ENCODE data around the gene PTGER1. TPM values are rescaled to one million over a fixed set of nuclear protein-coding genes. Genes with fewer than 3 reads are reported as not detected.

The PTGER1 gene
- not detected for polyA plus RNA-seq (2012; ENCODE audit: insufficient read depth, insufficient read length)

- no peak for DNase-seq (ENCODE audit: low read depth, low spot score)
- no peak within 1 kb of the TSS for H3K4me3 ChIP-seq (ENCODE audit: low read length)
Observed at GRCh38 chr19:14475251-14476073, at the start of gene PTGER1. Gene PTGER1 (minus strand): TSS chr19:14475354. CDS start chr19:14474320, 1,034 bp downstream.

- no peak overlapping the region for H3K4me3 ChIP-seq (ENCODE audit: low read length)
- DNase-seq (ENCODE audit: low read depth, low spot score), result no peak
Observed at GRCh38 chr19:14520543-14520942, 45.4 kb upstream of the PTGER1 start.

GRCh38 chr19:14519860-14520407 lies 44.8 kb upstream of the PTGER1 start:
- H3K4me3 ChIP-seq (ENCODE audit: low read length), result no peak overlapping the region
- DNase-seq (ENCODE audit: low read depth, low spot score), result peak; percentile 46

GRCh38 chr19:14519245-14519859 lies 44.2 kb upstream of the PTGER1 start:
- H3K4me3 ChIP-seq (ENCODE audit: low read length), result peak overlapping the region; percentile 64

GRCh38 chr19:14517840-14518505 lies 42.8 kb upstream of the PTGER1 start, which contains the start of gene DNAJB1:
Gene DNAJB1 (minus strand): TSS chr19:14518397. CDS start chr19:14518349, 48 bp downstream.
- peak within 1 kb of the TSS; percentile 91 for H3K4me3 ChIP-seq (ENCODE audit: low read length)
- no peak for DNase-seq (ENCODE audit: low read depth, low spot score)

More at GRCh38 chr19:14519245-14519859, 44.2 kb upstream of the PTGER1 start:
- DNase-seq (ENCODE audit: low read depth, low spot score), result no peak

GRCh38 chr19:14517446-14517839 lies 42.3 kb upstream of the PTGER1 start:
- DNase-seq (ENCODE audit: low read depth, low spot score), result no peak
- peak overlapping the region; percentile 91 for H3K4me3 ChIP-seq (ENCODE audit: low read length)

- DNase-seq (ENCODE audit: low read depth, low spot score), result no peak
- H3K4me3 ChIP-seq (ENCODE audit: low read length), result peak overlapping the region; percentile 91
Observed at GRCh38 chr19:14516746-14517438, 41.7 kb upstream of the PTGER1 start.

- H3K4me3 ChIP-seq (ENCODE audit: low read length), result peak overlapping the region; percentile 91; the same call in 1 of the 2 replicates
- DNase-seq (ENCODE audit: low read depth, low spot score), result no peak
Observed at GRCh38 chr19:14516048-14516534, 40.9 kb upstream of the PTGER1 start.

- H3K4me3 ChIP-seq (ENCODE audit: low read length), result no peak overlapping the region
Observed at GRCh38 chr19:14515501-14516047, 40.4 kb upstream of the PTGER1 start.

GRCh38 chr19:14514215-14514863 lies 39.2 kb upstream of the PTGER1 start:
- H3K4me3 ChIP-seq (ENCODE audit: low read length), result no peak overlapping the region
- DNase-seq (ENCODE audit: low read depth, low spot score), result no peak

More at GRCh38 chr19:14515501-14516047, 40.4 kb upstream of the PTGER1 start:
- DNase-seq (ENCODE audit: low read depth, low spot score), result no peak

GRCh38 chr19:14512406-14512961 lies 37.3 kb upstream of the PTGER1 start:
- H3K4me3 ChIP-seq (ENCODE audit: low read length), result no peak overlapping the region
- DNase-seq (ENCODE audit: low read depth, low spot score), result no peak

GRCh38 chr19:14511229-14511593 lies 36.1 kb upstream of the PTGER1 start:
- no peak overlapping the region for H3K4me3 ChIP-seq (ENCODE audit: low read length)
- DNase-seq (ENCODE audit: low read depth, low spot score), result no peak

GRCh38 chr19:14510311-14511228 lies 35.4 kb upstream of the PTGER1 start:
- no peak for DNase-seq (ENCODE audit: low read depth, low spot score)
- no peak overlapping the region for H3K4me3 ChIP-seq (ENCODE audit: low read length)

- DNase-seq (ENCODE audit: low read depth, low spot score), result no peak
Observed at GRCh38 chr19:14507704-14508542, 32.8 kb upstream of the PTGER1 start.

GRCh38 chr19:14505488-14506239 lies 30.5 kb upstream of the PTGER1 start:
- DNase-seq (ENCODE audit: low read depth, low spot score), result peak; percentile 60
- H3K4me3 ChIP-seq (ENCODE audit: low read length), result no peak overlapping the region

More at GRCh38 chr19:14507704-14508542, 32.8 kb upstream of the PTGER1 start:
- no peak overlapping the region for H3K4me3 ChIP-seq (ENCODE audit: low read length)
